Adipocyte (in vitro differentiated cells): ENCODE data around the gene PAX4.

Experiments used
- DNase-seq: peaks from one replicate; pipeline ENCODE4 v3.0.0-alpha.2; 2015; ENCODE audit warnings: low read depth
- H3K27me3 ChIP-seq: replicated peaks from 2 replicates; pipeline ENCODE4 v1.7.0; 2013; ENCODE audit warnings: mild to moderate bottlenecking, low read length, moderate library complexity; ENCODE audit not compliant: control insufficient read depth, insufficient read depth
- H3K36me3 ChIP-seq: 2 replicates; pipeline ENCODE4 v1.7.0; 2013; ENCODE audit warnings: low read length, mild to moderate bottlenecking, moderate library complexity; ENCODE audit not compliant: control insufficient read depth, insufficient read depth, severe bottlenecking
- H3K4me1 ChIP-seq: 2 replicates; pipeline ENCODE4 v1.7.0; 2013; ENCODE audit warnings: mild to moderate bottlenecking, low read length, moderate library complexity; ENCODE audit not compliant: control insufficient read depth, insufficient read depth
- H3K4me3 ChIP-seq: 2 replicates; pipeline ENCODE4 v1.7.0; 2013; ENCODE audit warnings: mild to moderate bottlenecking, low read length, moderate library complexity
- H3K9ac ChIP-seq: 2 replicates; pipeline ENCODE4 v1.7.0; 2013; ENCODE audit warnings: mild to moderate bottlenecking, low read length, moderate library complexity
- H3K9me3 ChIP-seq: 2 replicates; pipeline ENCODE4 v1.7.0; 2013; ENCODE audit warnings: mild to moderate bottlenecking, low read length, moderate library complexity; ENCODE audit not compliant: control insufficient read depth

Gene PAX4

GRCh38 chr7:127625331-127625730 is 7.4 kb upstream of the PAX4 start:
- Histone ChIP-seq H3K4me3 (no peak overlapping the region), H3K27me3 (peaks cover 24% of the 10 kb centered on the region), H3K36me3 (no peaks in the 10 kb centered on the region), H3K9me3 (no peaks in the 10 kb centered on the region), H3K9ac (no peak overlapping the region), H3K4me1 (no peaks in the 10 kb centered on the region)
- DNase-seq, result no peak

- H3K4me3 ChIP-seq, result no peak overlapping the region
- no peaks in the 10 kb centered on the region for H3K9me3 ChIP-seq
- H3K9ac ChIP-seq, result no peak overlapping the region
- no peaks in the 10 kb centered on the region for H3K4me1 ChIP-seq
- no peak for DNase-seq
- H3K36me3 ChIP-seq, result no peaks in the 10 kb centered on the region
- peaks cover 64% of the 10 kb centered on the region for H3K27me3 ChIP-seq
Observed at GRCh38 chr7:127620406-127621233, 2.7 kb upstream of the PAX4 start.

- Histone ChIP-seq H3K9ac (no peak overlapping the region), H3K27me3 (peaks cover 69% of the 10 kb centered on the region), H3K4me3 (no peak overlapping the region), H3K4me1 (no peaks in the 10 kb centered on the region), H3K36me3 (no peaks in the 10 kb centered on the region), H3K9me3 (no peaks in the 10 kb centered on the region)
- no peak for DNase-seq
Observed at GRCh38 chr7:127619681-127620405, 1.9 kb upstream of the PAX4 start.

GRCh38 chr7:127618775-127619174 is 833 bp upstream of the PAX4 start:
- peaks cover 78% of the 10 kb centered on the region for H3K27me3 ChIP-seq
- no peaks in the 10 kb centered on the region for H3K4me1 ChIP-seq
- H3K4me3 ChIP-seq, result no peak overlapping the region
- no peaks in the 10 kb centered on the region for H3K36me3 ChIP-seq
- H3K9ac ChIP-seq, result no peak overlapping the region
- no peaks in the 10 kb centered on the region for H3K9me3 ChIP-seq
- no peak for DNase-seq

- Histone ChIP-seq H3K9ac (no peak overlapping the region), H3K9me3 (no peaks in the 10 kb centered on the region), H3K27me3 (peaks cover 77% of the 10 kb centered on the region), H3K4me1 (no peaks in the 10 kb centered on the region), H3K4me3 (no peak overlapping the region), H3K36me3 (no peaks in the 10 kb centered on the region)
- DNase-seq, result no peak
Observed at GRCh38 chr7:127616724-127617123, 1.2 kb downstream of the PAX4 start.

GRCh38 chr7:127612263-127612662 is 5.7 kb downstream of the PAX4 start:
- no peaks in the 10 kb centered on the region for H3K9me3 ChIP-seq
- H3K36me3 ChIP-seq, result no peaks in the 10 kb centered on the region
- no peak overlapping the region for H3K4me3 ChIP-seq
- no peak for DNase-seq
- peaks cover 36% of the 10 kb centered on the region for H3K27me3 ChIP-seq
- no peaks in the 10 kb centered on the region for H3K4me1 ChIP-seq
- no peak overlapping the region for H3K9ac ChIP-seq

- H3K4me3 ChIP-seq, result no peak overlapping the region
- no peak for DNase-seq
- no peaks in the 10 kb centered on the region for H3K36me3 ChIP-seq
- no peak overlapping the region for H3K9ac ChIP-seq
- H3K9me3 ChIP-seq, result peaks cover 7% of the 10 kb centered on the region
- no peaks in the 10 kb centered on the region for H3K4me1 ChIP-seq
- H3K27me3 ChIP-seq, result peaks cover 17% of the 10 kb centered on the region
Observed at GRCh38 chr7:127609297-127609696, 8.6 kb downstream of the PAX4 start.

- H3K9me3 ChIP-seq, result peaks cover 11% of the 10 kb centered on the region
- no peak overlapping the region for H3K9ac ChIP-seq
- no peak for DNase-seq
- no peaks in the 10 kb centered on the region for H3K4me1 ChIP-seq
- H3K4me3 ChIP-seq, result no peak overlapping the region
- H3K36me3 ChIP-seq, result no peaks in the 10 kb centered on the region
- H3K27me3 ChIP-seq, result peaks cover 8% of the 10 kb centered on the region
Observed at GRCh38 chr7:127608446-127608845, 9.5 kb downstream of the PAX4 start.

- no peak for DNase-seq
- no peaks in the 10 kb centered on the region for H3K36me3 ChIP-seq
- H3K27me3 ChIP-seq, result no peaks in the 10 kb centered on the region
Observed at GRCh38 chr7:127600885-127601284, 17.1 kb downstream of the PAX4 start.

GRCh38 chr7:127598318-127598717 is 19.6 kb downstream of the PAX4 start:
- Histone ChIP-seq H3K27me3 (no peaks in the 10 kb centered on the region), H3K4me3 (no peak overlapping the region), H3K4me1 (no peaks in the 10 kb centered on the region), H3K36me3 (no peaks in the 10 kb centered on the region), H3K9ac (no peak overlapping the region), H3K9me3 (no peaks in the 10 kb centered on the region)
- no peak for DNase-seq

More at GRCh38 chr7:127600885-127601284, 17.1 kb downstream of the PAX4 start:
- no peaks in the 10 kb centered on the region for H3K4me1 ChIP-seq
- H3K9ac ChIP-seq, result no peak overlapping the region
- no peak overlapping the region for H3K4me3 ChIP-seq
- peaks cover 11% of the 10 kb centered on the region for H3K9me3 ChIP-seq

GRCh38 chr7:127595737-127596136 is 22.2 kb downstream of the PAX4 start:
- Histone ChIP-seq H3K27me3 (no peaks in the 10 kb centered on the region), H3K4me3 (no peak overlapping the region), H3K9me3 (no peaks in the 10 kb centered on the region), H3K36me3 (peaks cover 13% of the 10 kb centered on the region), H3K9ac (no peak overlapping the region), H3K4me1 (no peaks in the 10 kb centered on the region)
- no peak for DNase-seq
